ENCODE results near the gene ZMYND8. TPM values are rescaled to one million over a fixed set of nuclear protein-coding genes. Genes with fewer than 3 reads are reported as not detected.
"Not testable (repeated sequence)": the region's sequence is repeated elsewhere in the genome, so short reads cannot be mapped to it uniquely, and the experiment has no call there.

The ZMYND8 gene
- polyA plus RNA-seq, 1 donor, result 15.2 TPM

DNA sequence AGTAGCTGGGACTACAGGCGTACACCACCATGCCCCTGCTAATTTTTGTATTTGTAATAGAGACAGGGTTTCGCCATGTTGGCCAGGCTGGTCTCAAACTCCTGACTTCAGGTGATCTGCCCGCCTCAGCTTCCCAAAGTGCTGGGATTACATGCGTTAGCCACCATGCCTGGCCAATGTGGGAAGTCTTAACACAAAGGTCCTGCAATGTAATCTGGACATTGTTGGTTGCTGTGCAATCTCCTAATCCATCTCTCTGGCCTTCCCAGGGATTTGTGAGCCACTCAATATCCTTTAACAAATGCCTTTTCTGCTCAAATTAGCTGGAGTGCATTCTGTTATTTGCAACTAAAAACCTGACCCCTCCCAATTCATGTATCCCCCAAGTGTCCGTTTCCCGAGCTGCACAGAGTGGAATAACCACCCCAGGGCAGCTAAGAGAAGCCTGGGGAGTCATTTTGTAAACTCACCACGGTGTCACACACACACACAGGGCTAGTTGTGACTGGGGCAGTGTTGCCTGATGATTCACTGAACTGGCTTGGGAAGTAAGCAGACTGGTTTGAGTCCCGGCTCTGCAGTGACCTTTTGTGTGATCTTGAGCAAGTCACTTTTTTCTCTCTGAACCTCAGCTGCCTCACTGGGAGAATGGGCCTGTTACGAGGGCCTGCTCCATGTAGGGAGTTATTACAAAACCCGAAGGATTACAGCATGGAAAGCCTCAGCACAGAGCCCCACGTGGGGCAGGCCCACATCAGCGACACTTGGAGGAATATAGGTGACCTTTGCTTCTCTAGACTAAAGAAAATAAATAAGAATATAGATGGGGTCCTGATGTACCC, 152.3 kb downstream of the ZMYND8 start:
- DNase-seq (ENCODE audit: low read depth), result no peak

DNA sequence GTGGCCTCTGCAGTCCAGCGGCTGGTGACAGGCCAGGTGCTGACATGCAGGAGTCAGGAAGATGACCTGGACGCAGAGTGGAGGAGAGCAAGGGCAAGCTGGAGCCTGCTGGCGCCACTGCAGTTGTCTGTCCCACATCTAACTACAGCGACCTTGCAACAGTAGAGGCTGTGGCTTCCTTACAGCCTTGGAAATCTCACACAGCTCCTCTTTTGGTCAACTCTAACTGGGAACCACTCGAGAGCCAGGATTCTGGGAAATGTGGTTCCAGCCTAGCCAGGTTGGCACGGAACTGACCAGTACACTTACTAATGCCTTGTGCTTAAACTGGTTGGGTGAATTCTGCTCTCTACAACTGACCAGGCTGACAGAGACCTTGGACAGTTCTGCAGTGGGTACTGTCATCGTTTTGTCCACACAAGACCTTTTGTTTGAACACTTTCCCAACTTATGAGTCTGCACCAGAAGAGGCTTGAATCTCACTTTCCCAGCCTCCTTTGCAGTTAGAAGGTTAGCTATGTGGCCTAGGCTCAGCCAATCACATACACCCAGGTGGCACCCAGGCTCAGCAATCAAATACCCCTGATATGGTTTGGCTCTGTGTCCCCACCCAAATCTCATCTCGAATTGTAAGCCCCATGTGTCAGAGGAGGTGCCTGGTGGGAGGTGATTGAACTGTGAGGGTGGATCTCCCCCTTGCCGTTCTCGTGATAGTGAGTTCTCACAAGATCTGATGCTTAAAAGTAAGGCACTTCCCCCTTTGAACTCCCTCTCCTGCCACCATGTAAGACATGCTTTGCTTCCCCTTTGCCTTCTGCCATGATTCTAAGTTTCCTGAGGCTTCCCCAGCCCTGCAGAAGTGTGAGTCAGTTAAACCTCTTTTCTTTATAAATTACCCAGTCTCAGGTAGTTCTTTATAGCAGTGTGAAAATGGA, 153.5 kb downstream of the ZMYND8 start:
- no peak for DNase-seq (ENCODE audit: low read depth)

DNA sequence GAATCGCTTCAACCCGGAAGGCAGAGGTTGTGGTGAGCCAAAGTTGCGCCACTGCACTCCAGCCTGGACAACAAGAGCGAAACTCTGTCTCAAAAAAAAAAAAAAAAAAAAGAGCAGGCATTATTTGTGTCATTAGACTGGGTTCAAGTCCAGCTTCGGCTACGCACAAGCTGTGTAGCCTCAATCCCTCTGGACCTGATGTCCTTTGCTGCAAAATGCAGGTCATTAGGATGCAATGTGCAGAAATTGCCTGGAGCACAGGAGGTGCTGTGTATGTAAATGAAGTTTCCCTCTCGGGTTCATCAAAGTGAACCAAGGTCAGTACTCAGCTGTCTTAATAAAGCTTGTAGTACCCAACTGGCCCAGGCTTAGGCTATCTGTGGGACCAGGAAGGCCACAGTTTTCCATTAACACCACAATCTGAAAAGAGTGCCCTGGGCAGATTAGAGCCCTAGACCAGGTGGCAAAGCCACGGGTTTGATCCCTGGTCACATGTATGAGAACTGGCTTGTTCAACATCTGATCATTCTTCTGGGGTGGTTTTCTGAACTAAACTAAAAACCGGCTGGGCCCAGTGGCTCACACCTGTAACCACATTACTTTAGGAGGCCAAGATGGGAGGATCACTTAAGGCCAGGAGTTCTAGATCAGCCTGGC, 155.3 kb downstream of the ZMYND8 start:
- no peak for DNase-seq (ENCODE audit: low read depth)

DNA sequence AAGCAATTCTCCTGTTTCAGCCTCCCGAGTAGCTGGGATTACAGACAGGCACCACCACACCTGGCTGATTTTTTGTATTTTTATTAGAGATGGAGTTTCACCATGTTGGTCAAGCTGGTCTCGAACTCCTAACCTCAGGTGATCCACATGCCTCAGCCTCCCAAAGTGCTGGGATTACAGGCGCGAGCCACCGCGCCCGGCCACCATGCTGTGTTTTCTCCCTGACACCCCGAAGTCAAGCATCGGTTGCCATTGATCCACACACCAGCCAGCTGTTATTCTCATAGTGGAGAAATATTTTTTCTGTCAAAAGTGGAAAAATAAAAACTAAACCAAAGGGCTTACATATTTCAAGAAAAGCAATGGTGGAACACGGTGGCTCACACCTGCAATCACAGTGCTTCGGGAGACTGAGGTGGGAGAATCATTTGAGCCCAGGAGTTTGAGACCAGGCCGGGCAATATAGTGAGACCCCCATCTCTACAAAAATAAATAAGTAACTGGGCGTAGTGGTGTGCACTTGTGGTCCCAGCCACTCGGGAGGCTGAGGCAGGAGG, 157.4 kb downstream of the ZMYND8 start:
- no peak for DNase-seq (ENCODE audit: low read depth)

DNA sequence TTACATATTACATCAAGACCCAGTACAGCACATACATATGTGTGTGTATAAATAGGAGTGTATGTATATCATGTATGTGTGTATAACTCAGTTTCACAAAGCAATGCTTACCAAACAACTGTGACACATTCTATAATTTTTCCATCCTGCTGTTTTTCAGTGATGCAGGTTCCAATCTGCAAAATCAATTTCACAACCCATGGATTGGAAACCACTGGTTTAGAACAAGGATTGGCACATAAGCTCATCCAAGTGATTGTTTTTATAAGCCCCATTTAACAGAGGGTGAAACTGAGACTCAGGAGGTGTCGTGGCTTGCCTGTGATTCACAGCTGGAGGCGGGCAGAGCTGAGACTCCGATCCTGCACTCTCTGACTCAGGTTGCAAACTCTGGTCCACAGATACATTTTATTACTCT, 158.2 kb downstream of the ZMYND8 start:
- DNase-seq (ENCODE audit: low read depth), result no peak

DNA sequence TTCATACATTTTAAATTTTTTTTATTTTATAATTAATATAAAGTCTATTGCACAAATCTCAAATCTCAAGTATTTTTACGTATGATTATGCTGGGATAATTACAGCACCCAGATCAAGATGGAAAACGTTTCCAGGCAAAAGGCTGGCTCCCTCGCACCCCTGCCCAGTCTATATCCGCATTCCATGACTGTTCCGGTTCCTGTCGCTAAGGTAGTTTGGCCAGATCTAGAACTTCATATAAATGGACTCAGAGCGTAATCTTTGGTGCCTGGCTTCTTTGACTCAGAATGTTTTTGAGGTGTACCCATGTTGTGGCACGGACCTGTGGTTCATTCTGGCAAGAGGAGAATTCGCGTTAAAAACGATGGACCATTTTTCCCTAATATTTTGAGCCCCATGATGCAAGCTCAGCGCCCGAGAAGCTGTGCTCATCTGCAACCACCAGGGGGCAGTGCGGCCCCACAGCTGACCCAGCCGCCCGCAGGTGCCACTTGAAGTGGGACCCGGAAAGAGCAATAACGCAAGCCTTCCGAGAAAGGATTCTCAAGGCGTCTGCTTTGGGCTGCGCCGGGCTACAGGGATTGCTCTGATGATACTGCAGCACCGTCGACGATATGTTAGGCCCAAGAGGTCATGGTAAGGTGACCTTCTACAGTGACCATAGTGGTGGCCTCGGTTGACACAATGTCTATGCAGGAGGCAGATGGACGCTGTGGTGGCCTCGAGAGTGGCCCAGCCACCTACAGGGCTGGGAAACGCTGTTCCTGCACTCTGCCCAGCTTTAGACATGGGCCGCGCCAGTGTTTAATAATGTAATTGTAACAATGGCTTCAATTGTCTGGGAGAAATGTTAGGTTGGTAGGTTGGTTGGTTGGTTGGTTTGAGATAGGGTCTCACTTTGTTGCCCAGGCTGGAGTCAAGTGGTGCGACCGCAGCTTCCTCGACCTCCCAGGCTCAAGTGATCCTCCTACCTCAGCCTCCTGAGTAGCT, 160.1 kb downstream of the ZMYND8 start:
- peak; percentile 19 for DNase-seq (ENCODE audit: low read depth)

DNA sequence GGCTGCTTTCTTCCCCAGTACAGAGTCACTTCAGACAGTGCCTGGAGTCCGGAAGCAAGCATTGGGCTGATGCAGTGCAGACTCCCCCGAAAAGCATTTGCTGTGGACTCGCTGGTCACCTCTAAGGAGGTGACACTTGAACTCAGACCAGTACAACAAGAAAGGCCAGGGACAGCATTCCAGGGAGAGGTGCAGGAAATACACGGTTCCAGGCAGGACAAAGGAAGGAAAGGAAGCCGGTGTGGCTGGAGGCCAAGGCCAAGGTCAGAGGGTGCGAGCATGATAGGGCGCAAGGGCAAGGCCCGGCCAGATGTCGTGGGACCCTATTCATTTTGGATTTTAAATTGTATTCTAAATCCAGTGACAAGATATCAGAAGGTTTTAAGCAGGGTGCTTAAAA, 160.9 kb downstream of the ZMYND8 start:
- DNase-seq (ENCODE audit: low read depth), result no peak

DNA sequence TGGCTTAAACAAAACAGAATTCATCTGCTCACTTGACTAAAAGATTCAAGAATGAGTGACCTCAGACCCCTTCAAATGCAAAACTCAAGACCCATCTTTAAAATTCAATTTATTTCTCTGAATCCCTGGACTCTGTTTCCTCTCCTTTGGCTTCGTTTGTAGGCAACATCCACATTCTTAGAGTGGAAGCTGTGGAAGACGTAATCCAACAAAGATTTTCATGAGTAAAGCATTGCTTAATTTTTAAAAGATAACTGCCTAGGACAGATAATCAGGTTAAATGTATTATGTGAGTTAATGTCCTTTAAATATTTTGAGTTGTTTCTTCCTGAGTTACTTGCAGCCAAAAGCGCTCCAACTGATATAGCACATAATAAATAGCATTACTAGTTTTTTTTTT, 164.5 kb downstream of the ZMYND8 start:
- DNase-seq (ENCODE audit: low read depth), result no peak

DNA sequence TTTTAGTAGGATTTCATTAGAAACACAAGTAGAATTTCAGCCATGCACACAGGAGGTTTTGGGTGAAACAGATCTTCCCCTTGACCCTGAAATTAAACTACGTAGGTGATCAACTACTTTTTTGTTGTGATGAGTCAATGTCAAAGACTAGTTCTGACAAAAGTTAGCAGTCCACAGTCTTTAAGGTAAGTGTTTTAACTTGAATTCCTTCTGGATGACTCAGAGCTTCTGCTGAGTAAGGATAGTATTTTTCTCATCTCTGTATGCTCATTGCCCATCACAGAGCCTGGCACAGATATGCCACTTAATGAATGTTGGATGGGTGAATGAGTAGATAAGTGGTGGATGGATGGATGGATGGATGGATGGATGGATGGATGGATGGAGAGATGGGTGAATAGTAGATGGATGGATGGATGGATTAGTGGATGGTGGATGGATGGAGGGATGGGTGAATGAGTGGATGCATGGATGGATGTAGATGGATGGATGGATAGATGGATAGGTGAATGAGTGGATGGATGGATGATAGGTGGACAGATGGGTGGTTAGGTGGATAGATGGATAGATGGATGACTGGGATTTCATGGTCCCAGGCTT, 165.3 kb downstream of the ZMYND8 start:
- DNase-seq (ENCODE audit: low read depth), result no peak

DNA sequence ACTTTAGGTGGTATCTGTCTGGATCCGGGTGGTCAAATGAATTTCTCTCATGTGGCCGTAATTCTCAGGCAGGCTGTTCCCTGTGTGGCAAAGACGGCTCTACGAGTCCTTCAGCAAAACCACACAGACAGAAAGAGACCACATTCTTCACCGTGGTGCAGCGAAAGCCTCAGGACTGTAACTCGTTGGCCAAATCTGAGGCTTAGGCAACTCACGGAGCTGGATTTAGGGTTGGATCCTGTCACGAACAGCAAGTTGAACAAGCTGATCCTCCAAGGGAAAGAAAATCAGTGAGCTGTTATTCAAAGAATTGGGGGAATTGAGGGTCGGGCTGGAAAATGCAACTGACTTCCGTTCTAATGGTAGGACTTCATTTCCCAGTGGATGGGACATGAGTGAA, 167.4 kb downstream of the ZMYND8 start:
- no peak for DNase-seq (ENCODE audit: low read depth)

DNA sequence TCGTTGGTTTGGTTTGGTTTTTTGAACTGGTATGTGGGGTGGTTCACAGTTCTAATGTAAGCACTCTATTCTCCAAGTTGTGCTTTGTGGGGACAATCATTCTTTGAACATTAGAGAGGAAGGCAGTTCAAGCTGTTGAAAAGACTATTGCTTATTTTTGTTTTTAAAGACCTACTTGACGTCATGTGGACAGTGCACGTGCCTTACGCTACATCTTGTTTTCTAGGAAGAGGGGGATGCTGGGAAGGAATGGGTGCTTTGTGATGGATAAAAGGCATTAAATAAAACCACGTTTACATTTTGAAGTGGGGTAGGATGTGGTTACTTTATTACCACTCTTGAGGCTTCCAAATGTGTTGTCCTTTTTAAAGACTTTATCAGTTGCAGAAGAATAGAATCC, 168.0 kb downstream of the ZMYND8 start:
- DNase-seq (ENCODE audit: low read depth), result no peak

DNA sequence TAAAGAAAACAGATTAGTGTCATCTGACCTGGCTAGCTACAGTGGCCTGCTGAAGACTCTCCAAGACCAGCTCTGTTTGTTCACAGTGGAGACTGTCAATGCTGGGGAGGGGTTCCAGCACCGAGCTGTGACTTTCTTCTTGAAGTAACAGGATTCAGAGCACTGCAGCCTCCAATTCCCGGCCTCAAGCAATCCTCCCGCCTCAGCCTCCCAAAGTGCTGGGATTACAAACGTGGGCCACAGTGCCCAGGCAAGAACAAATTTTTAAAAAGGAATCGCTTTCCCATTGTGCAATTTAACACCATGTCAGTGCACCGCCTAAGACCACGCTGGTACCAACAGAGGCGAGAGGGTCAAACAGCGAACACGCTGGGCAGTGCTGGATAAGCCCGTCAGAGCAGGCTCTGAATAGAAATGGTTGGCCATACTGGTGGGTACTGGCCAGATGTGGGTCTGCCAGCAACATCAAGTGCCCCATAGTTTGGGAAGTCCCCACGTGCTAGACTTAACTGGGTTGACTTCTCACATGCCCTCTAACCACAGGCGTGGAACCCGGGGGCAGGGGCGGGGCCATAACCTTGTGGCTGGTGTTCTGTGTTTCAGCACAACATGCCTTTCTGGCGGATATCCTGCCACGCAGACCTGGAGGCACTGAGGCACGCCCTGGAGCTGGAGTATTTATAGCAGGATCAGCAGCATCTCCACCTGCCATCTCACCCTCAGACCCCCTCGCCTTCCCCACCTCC, 168.9 kb downstream of the ZMYND8 start:
- no peak for DNase-seq (ENCODE audit: low read depth)

DNA sequence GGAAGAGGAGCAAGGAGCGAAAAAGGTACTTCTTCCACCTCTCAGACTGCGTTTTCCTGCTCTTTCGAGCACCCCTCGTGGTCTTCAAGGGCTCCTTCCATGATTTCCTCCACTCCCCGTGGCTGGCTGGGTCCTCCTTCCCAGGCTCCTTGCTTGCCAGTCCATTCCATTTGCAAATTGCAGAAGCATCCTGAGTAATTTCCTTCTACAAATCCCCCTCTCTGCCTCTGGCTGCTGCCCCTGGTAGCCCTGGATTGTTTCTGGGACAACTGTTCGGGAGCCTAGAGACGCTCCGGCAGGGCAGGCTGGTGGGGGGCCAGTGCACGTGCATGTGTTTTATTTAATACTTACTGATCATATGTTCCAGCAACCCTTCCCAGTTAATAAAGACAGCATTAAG, 173.1 kb downstream of the ZMYND8 start:
- no peak for DNase-seq (ENCODE audit: low read depth)

DNA sequence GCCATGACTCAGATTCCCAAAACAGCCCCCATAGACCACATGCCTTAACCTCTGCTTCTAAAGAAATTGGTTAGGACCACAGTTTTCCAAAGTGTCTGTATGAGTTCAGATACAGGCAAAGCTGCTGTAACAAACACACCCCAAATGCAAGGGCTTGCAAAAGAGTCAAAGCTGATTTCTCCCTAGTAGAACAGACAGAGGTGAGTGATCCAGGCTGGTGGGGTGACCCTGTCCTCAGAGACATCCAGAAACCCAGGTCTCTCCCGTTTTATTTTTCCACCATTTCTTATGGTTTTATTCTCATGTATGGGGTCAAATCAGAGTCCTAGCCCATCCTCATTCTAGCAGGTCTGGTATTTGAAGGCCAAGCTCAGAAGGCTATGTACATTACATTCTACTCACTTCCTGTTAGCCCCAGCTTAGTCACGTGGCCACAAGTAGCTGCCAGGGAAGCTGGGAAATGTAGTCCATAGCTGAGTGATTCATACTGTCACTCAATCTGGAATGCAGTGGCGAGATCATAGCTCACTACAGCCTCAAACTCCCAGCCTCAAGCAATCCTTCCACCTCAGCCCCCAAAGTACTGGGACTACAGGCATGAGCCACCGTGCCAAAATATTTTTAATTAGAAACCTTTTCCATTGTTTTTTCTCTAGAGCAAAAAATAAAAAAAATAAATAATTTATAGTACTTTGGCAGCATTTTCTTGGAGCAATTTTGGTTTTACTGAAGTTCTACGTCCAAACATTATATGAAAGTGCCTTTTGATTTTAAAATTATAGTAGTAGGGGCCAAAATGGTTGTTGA, 175.2 kb downstream of the ZMYND8 start:
- no peak for DNase-seq (ENCODE audit: low read depth)

DNA sequence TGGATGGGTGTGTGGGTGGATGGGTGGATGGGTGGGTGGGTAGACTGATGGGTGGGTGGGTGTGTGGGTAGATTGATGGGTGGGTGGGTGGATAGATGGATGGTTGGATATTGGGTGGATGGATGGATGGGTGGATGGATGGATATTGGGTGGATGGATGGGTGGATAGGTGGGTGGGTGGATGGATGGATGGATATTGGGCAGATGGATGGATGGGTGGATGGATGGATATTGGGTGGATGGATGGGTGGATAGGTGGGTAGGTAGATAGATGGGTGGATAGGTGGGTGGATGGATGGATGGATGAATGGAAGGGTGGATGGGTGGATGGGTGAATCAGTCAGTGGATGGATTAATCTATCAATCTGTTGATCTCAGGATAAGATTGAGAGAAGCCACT, 177.2 kb downstream of the ZMYND8 start:
- DNase-seq (ENCODE audit: low read depth), result no peak

DNA sequence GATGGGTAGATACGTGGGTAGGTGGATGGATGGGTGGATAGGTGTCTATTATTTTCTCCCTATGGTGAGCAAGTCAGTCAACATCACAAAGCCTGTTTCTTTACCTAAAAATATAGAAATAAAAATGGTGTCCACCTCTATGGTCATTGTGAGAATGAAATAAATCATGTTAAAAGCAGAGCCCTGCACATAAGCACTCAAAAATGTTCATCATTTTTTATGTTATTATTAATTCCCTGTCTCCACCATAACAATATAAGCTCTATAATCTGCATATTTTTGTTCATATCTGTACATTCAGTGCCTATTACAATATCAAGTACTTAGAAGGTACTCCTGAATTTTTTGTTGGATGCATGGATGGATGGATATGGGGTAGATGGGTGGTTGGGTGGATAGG, 177.6 kb downstream of the ZMYND8 start:
- no peak for DNase-seq (ENCODE audit: low read depth)

DNA sequence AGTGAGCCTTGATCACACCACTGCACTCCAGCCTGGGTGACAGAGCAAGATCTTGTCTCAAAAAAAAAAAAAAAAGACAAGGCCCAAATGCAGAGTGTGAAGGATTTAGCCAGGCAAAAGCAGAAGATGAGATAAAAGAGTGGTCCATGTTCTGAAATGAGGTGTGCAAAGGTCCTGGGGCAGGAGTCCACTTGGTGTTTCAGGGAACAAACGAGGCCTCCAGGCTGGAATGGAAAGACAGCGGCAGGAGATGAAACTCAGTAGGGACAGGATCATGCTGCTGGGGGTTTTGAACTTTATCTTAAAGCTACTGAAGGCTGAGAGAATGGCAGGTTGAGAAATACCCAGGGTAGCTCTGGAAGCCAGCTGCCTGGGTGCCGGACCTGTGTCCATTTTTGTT, 178.2 kb downstream of the ZMYND8 start:
- no peak for DNase-seq (ENCODE audit: low read depth)

DNA sequence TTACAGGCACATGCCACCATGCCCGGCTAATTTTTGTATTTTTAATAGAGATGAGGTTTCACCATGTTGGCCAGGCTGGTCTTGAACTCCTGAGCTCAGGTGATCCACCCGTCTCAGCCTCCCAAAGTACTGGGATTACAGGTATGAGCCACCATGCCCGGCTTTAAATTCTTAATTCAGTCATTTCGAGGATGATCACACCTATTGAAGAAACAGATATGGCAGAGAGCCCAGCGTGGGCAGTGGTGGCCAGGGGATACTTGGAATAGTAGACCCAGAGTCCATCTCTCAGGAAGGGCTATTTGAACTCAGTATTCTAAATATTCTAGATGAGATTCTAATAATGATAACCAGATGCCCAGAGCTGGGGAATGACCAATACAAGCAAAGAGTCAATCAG, 180.3 kb downstream of the ZMYND8 start:
- not testable (repeated sequence) for DNase-seq (ENCODE audit: low read depth)

DNA sequence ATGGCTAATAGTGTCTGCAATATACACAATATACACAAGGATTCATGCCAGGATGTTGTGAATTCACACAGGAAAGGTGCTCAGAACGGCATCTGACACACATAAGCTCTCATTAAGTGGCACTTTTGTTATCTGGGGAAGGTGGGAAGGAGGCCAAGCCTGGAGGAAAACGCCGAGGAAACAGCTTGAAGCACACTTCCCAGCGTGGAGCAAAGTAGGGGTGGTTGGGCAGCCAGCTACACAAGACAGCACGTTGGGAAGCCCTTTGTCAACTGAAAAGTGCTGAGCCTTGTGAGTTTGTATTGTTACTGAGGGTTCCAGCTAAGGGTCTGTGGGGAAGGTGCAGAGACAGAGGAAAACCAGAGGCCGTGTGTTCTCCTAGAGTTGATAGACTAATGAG, 181.0 kb downstream of the ZMYND8 start:
- DNase-seq (ENCODE audit: low read depth), result no peak

Data from forelimb muscle (tissue), 1 donor.